K562 treated with DMSO at 1 percent for 4 hours (cell line): ENCODE data around the gene SLC28A2. TPM values are rescaled to one million over a fixed set of nuclear protein-coding genes. Genes with fewer than 3 reads are reported as not detected.

ENCODE experiments used
- total RNA-seq: library from RNA; unstranded; fragments of 300-600 nt; gene quantifications from 2 replicates; pipeline ENCODE4 v1.2.3, GENCODE V29; 2022; ENCODE audit not compliant: insufficient read depth

Gene SLC28A2
- total RNA-seq = not detected in 2 replicates

GRCh38 chr15:45251888-45252287, at the start of gene SLC28A2:
TSS of gene SLC28A2 (plus strand) at chr15:45252234. CDS start at chr15:45253216, 982 bp downstream.

Other genes with a start within 250 kb of the SLC28A2 start
- 25.6 and 44.8 TPM in 2 replicates for gene SORD, start 229.0 kb upstream of the SLC28A2 start, total RNA-seq
- gene DUOX2, start 138.1 kb upstream of the SLC28A2 start, total RNA-seq = not detected in 2 replicates
- gene DUOXA2, start 137.9 kb upstream of the SLC28A2 start, total RNA-seq = not detected in 2 replicates
- not detected in 2 replicates for gene DUOXA1, start 122.4 kb upstream of the SLC28A2 start, total RNA-seq
- 0.52 TPM in 1 of 2 replicates, not detected in the other for gene DUOX1, start 122.2 kb upstream of the SLC28A2 start, total RNA-seq
- 1.5 and 2.2 TPM in 2 replicates for gene SHF, start 64.3 kb upstream of the SLC28A2 start, total RNA-seq
- 2.4 TPM in 1 of 2 replicates, not detected in the other for gene GATM, start 126.3 kb downstream of the SLC28A2 start, total RNA-seq